ENCODE data around the gene DYNLT5. TPM values are rescaled to one million over a fixed set of nuclear protein-coding genes. Genes with fewer than 3 reads are reported as not detected.
A peak's percentile ranks its signal among the peaks of the same experiment; 100 is the strongest.

The DYNLT5 gene
- total RNA-seq, 1 experiment from 2014 or later = not detected

DNA sequence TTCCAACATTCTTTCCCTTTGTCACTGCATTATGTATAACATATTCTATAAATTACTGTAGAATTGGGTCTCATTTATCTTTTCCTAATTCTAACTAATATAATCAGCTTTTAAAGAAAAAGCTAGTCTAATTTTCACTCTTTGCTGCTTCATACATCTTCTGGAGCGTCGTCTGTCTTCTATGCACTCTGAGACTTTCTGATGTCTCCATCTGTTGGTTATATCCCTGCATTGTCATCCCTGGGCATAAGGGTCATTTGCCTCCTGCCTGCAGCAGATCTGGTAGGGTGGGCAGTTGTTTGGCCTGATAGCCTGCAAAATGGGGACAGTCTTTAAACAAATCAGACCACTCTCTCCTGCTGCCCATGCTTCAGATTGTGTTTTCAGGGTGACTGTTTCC, 40.8 kb upstream of the DYNLT5 start:
- H3K9me2 ChIP-seq (ENCODE audit: insufficient read depth) = no peaks in the 10 kb centered on the region
- no peak overlapping the region for H2AFZ ChIP-seq
- CTCF ChIA-PET = interaction anchor here (0.7 kb wide), 1 partner anchor 43 kb away, joined by 3 read pairs; no protein-coding TSS in a partner anchor
- DNase-seq = no peak
- no peaks in the 10 kb centered on the region for H3K9me3 ChIP-seq (ENCODE audit: insufficient read depth, low read depth)
- H3K4me2 ChIP-seq = no peak overlapping the region
- no peaks in the 10 kb centered on the region for H3K4me1 ChIP-seq (replicated peaks; ENCODE audit: insufficient read depth)
- H3F3A ChIP-seq (ENCODE audit: insufficient read depth, low read depth) = 0 out of 2 replicates have a peak, but pooled peaks cover 5% of the 10 kb centered on the region
- TF ChIP-seq, protein P1, sequence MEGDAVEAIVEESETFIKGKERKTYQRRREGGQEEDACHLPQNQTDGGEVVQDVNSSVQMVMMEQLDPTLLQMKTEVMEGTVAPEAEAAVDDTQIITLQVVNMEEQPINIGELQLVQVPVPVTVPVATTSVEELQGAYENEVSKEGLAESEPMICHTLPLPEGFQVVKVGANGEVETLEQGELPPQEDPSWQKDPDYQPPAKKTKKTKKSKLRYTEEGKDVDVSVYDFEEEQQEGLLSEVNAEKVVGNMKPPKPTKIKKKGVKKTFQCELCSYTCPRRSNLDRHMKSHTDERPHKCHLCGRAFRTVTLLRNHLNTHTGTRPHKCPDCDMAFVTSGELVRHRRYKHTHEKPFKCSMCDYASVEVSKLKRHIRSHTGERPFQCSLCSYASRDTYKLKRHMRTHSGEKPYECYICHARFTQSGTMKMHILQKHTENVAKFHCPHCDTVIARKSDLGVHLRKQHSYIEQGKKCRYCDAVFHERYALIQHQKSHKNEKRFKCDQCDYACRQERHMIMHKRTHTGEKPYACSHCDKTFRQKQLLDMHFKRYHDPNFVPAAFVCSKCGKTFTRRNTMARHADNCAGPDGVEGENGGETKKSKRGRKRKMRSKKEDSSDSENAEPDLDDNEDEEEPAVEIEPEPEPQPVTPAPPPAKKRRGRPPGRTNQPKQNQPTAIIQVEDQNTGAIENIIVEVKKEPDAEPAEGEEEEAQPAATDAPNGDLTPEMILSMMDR (conservative IDR thresholded peaks at IDR 0.05) = peak; percentile 48; the same call in 1 of the 2 replicates
- TF ChIP-seq EZH2 (IDR thresholded peaks at IDR 0.05; ENCODE audit: low read depth) = no peak
- intact Hi-C loops (cut with micrococcal nuclease; ENCODE audit: unreplicated experiment) = loop anchor here (5.0 kb wide), 1 partner anchor 264 kb away; no protein-coding TSS in a partner anchor
- H3K79me2 ChIP-seq (ENCODE audit: low read depth) = no peaks in the 10 kb centered on the region
- H3K36me3 ChIP-seq (ENCODE audit: low read depth) = no peaks in the 10 kb centered on the region
- H3K27me3 ChIP-seq (ENCODE audit: insufficient read depth, low read depth) = no peaks in the 10 kb centered on the region
- BruUV-seq (replicated peaks) = no TSS peak
- no peaks in the 10 kb centered on the region for H4K20me1 ChIP-seq (ENCODE audit: insufficient read depth)
- POLR2A ChIA-PET (ENCODE audit: unreplicated experiment) = no interaction called here
- H3K27ac ChIP-seq = no peak overlapping the region
- no peak overlapping the region for H3K4me3 ChIP-seq

DNA sequence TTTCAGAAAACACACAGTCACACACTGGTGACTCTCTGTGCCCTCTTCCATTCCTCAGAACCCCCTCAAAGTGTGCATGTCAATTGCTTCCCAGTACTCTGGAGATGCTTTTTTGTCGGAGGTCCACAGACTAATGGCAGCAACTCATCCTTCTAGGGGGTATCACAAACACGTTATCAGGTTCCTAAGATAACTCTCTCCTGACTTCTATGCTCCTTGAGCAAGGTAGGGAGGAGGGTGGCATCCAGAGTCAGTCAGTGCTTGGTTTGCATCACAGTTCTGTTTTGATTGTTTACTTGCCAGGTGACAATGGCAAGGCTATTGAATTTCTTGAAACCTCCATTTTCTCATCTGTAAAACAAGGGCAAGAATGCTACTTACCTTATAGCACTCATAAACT, 39.4 kb upstream of the DYNLT5 start:
- Histone ChIP-seq H3K27ac (no peak overlapping the region), H3K4me2 (no peak overlapping the region), H3K36me3 (ENCODE audit: low read depth) (no peaks in the 10 kb centered on the region), H3K79me2 (ENCODE audit: low read depth) (no peaks in the 10 kb centered on the region), H3K27me3 (ENCODE audit: insufficient read depth, low read depth) (no peaks in the 10 kb centered on the region), H3K4me1 (replicated peaks; ENCODE audit: insufficient read depth) (no peaks in the 10 kb centered on the region), H4K20me1 (ENCODE audit: insufficient read depth) (no peaks in the 10 kb centered on the region), H2AFZ (no peak overlapping the region), H3K9me2 (ENCODE audit: insufficient read depth) (no peaks in the 10 kb centered on the region), H3K9me3 (ENCODE audit: insufficient read depth, low read depth) (no peaks in the 10 kb centered on the region), H3F3A (ENCODE audit: insufficient read depth, low read depth) (0 out of 2 replicates have a peak, but pooled peaks cover 5% of the 10 kb centered on the region), H3K4me3 (no peak overlapping the region)
- BruUV-seq (replicated peaks) = no TSS peak
- ChIA-PET CTCF (no interaction called here), POLR2A (ENCODE audit: unreplicated experiment) (no interaction called here)
- no peak for DNase-seq
- TF ChIP-seq EZH2 (IDR thresholded peaks at IDR 0.05; ENCODE audit: low read depth) = no peak
- TF ChIP-seq, protein P1 (conservative IDR thresholded peaks at IDR 0.05) = no peak
- intact Hi-C loops (cut with micrococcal nuclease; ENCODE audit: unreplicated experiment) = loop anchor here (5.0 kb wide), 1 partner anchor 266 kb away; no protein-coding TSS in a partner anchor

DNA sequence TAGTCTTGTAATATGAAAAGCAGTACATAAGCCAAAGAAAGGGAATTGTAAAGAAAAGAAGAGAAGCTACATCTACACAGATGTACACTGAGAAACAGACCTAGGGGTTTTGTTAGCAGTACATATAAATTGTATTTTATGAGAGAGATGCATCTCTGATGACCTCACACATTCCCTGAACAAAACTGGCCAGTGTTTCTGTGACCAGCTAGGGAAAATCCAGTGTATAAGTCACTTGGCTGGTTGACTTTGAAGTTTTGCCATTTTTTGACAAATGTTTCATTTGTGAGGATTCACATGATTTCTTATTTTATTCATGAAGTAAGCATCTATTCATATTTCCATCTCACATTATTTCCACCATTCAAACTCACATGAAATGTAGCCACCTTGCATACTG, 28.3 kb upstream of the DYNLT5 start:
- H4K20me1 ChIP-seq (ENCODE audit: insufficient read depth) = no peaks in the 10 kb centered on the region
- CTCF ChIA-PET = no interaction called here
- intact Hi-C loops (cut with micrococcal nuclease; ENCODE audit: unreplicated experiment) = no loop called here
- no TSS peak for BruUV-seq (replicated peaks)
- no peak overlapping the region for H2AFZ ChIP-seq
- TF ChIP-seq, protein P1 (conservative IDR thresholded peaks at IDR 0.05) = no peak
- no peaks in the 10 kb centered on the region for H3K27me3 ChIP-seq (ENCODE audit: insufficient read depth, low read depth)
- H3K9me2 ChIP-seq (ENCODE audit: insufficient read depth) = no peaks in the 10 kb centered on the region
- H3K9me3 ChIP-seq (ENCODE audit: insufficient read depth, low read depth) = no peaks in the 10 kb centered on the region
- H3K79me2 ChIP-seq (ENCODE audit: low read depth) = no peaks in the 10 kb centered on the region
- H3F3A ChIP-seq (ENCODE audit: insufficient read depth, low read depth) = no peaks in the 10 kb centered on the region
- no peaks in the 10 kb centered on the region for H3K36me3 ChIP-seq (ENCODE audit: low read depth)
- no peak for DNase-seq
- POLR2A ChIA-PET (ENCODE audit: unreplicated experiment) = no interaction called here
- no peak overlapping the region for H3K27ac ChIP-seq
- no peaks in the 10 kb centered on the region for H3K4me1 ChIP-seq (replicated peaks; ENCODE audit: insufficient read depth)
- no peak overlapping the region for H3K4me3 ChIP-seq
- no peak overlapping the region for H3K4me2 ChIP-seq
